ENCODE results near the gene FXYD4. TPM values are rescaled to one million over a fixed set of nuclear protein-coding genes. Genes with fewer than 3 reads are reported as not detected.

FXYD4 gene
- polyA plus RNA-seq, 1 of the 3 experiments (the other 2 are of a cell fraction) = not detected

DNA sequence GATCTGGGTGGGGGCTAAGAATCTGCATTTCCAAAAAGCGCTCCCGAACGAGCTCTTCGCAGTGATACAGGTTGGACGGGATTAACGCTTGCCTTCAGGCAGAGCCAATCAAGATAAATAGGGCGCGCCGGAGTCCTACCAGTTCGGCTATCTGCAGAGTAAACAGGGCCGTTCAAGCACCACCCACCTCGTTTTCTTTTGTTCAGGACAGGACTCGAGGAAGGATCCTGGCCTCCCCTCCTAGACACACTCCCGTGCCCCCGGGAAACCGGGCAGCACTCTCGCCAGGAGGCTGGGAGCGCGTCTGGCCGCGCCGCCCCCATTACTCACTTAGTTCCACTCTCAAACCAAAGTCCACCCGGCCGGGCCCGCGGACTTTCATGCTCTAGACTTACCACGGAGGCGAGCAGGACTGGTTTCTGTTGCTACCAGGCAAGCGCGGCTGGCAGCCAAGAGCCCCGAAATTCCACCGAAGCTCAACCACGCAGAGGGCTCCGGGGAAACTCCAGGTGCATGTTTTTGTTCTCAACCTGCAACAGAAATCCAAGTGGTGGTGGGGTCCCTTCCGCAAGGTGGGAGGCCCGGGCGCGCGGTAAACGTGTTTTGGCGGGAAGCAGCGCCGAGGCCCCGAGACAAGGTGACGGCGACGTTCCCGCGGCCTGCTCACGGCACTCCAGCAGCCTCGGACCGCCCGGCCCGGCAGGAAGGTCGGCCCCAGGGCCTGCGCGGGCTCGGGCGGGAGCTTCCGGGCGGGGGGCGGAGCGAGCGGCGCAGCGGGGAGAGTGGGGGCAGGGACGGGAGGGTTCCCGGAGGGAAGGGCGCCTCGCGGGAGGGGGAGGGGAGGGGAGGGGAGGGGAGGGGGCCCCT lies 24.9 kb downstream of the FXYD4 start:
- Histone ChIP-seq H3K4me2 (peak overlapping the region; percentile 86), H3K9me2 (no peaks in the 10 kb centered on the region), H3K4me3 (ENCODE audit: low read depth in 2 of 2, low read length in 1 of 2) (peak overlapping the region; percentile 61 to 76), H3K79me2 (ENCODE audit: insufficient read depth) (peaks cover 96% of the 10 kb centered on the region), H3K36me3 (replicated peaks in 1 of 2; ENCODE audit: control insufficient read depth in 1 of 2, insufficient read depth in 2 of 2, low read length in 1 of 2) (peaks cover 33 to 39% of the 10 kb centered on the region in 2 experiments), H3K27ac (ENCODE audit: low read depth in 2 of 2, low read length in 1 of 2) (peak overlapping the region; percentile 76 to 92), H4K20me1 (ENCODE audit: insufficient read depth) (peaks cover 89% of the 10 kb centered on the region), H3K9me3 (no peaks in the 10 kb centered on the region), H2AFZ (ENCODE audit: low read depth) (no peak overlapping the region), H3F3A (replicated peaks; ENCODE audit: insufficient read depth) (peaks cover 28% of the 10 kb centered on the region), H3K27me3 (ENCODE audit: insufficient read depth) (no peaks in the 10 kb centered on the region), H3K9ac (peak overlapping the region; percentile 88), H3K4me1 (ENCODE audit: control insufficient read depth in 1 of 2, insufficient read depth in 2 of 2, low read depth in 1 of 2, low read length in 1 of 2) (peaks cover 16 to 38% of the 10 kb centered on the region in 2 experiments)
- POLR2A ChIA-PET = interaction anchor here (0.6 to 1.2 kb wide), 9 partner anchors 9 to 320 kb away, joined by 3 to 11 read pairs (median 4); partner anchors contain the start of genes HNRNPF and ZNF487
- TF ChIP-seq, protein P1, sequence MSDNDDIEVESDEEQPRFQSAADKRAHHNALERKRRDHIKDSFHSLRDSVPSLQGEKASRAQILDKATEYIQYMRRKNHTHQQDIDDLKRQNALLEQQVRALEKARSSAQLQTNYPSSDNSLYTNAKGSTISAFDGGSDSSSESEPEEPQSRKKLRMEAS (IDR thresholded peaks at IDR 0.05; ENCODE audit: low read depth) = peak; percentile 78
- TF ChIP-seq, protein P2, sequence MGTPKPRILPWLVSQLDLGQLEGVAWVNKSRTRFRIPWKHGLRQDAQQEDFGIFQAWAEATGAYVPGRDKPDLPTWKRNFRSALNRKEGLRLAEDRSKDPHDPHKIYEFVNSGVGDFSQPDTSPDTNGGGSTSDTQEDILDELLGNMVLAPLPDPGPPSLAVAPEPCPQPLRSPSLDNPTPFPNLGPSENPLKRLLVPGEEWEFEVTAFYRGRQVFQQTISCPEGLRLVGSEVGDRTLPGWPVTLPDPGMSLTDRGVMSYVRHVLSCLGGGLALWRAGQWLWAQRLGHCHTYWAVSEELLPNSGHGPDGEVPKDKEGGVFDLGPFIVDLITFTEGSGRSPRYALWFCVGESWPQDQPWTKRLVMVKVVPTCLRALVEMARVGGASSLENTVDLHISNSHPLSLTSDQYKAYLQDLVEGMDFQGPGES (IDR thresholded peaks at IDR 0.05; ENCODE audit: low read depth, low read length) = no peak
- TF ChIP-seq GABPA (IDR thresholded peaks at IDR 0.05; ENCODE audit: low read depth) = peak; percentile 69
- TF ChIP-seq REST (IDR thresholded peaks at IDR 0.05; ENCODE audit: low read depth, low read length) = no peak
- peak; percentile 66 for TF ChIP-seq CHD2 (IDR thresholded peaks at IDR 0.05; ENCODE audit: low read length, partially characterized antibody)
- peak; percentile 42 for TF ChIP-seq NRF1 (IDR thresholded peaks at IDR 0.05; ENCODE audit: low read depth, low read length)
- TF ChIP-seq, protein P3, sequence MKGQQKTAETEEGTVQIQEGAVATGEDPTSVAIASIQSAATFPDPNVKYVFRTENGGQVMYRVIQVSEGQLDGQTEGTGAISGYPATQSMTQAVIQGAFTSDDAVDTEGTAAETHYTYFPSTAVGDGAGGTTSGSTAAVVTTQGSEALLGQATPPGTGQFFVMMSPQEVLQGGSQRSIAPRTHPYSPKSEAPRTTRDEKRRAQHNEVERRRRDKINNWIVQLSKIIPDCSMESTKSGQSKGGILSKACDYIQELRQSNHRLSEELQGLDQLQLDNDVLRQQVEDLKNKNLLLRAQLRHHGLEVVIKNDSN (IDR thresholded peaks at IDR 0.05; ENCODE audit: borderline replicate concordance, low read depth) = no peak
- 2% methylated on average over 36 of the region's 71 CpGs for WGBS (ENCODE audit: low lambda C conversion rate)
- DNase-seq = peak; percentile 96
- CTCF ChIA-PET = interaction anchor here (1.4 kb wide), 1 partner anchor 12 kb away, joined by 4 read pairs; no protein-coding TSS in a partner anchor
